GM19372 (cell line): ENCODE results near the gene C2orf81.

Source experiments
- ATAC-seq: cut with Tn5 transposase; IDR thresholded peaks from one replicate; pipeline ENCODE4 v1.9.1; 2021; ENCODE audit warnings: mild to moderate bottlenecking, low read depth, moderate library complexity; ENCODE audit not compliant: unreplicated experiment

Gene C2orf81

DNA sequence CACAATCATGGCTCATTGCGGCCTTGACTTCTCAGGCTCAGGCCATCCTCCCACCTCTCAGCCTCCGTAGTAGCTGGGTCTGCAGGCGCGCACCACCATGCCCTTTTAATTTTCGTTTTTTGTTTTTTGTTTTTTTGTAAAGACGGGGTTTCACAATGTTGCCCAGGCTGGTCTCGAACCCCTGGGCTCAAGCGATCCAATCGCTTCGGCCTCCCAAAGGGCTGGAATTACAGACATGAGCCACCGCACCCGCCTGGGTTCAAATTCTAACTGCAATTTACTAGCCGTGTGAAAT is 29.0 kb downstream of the C2orf81 start:
- no peak for ATAC-seq

DNA sequence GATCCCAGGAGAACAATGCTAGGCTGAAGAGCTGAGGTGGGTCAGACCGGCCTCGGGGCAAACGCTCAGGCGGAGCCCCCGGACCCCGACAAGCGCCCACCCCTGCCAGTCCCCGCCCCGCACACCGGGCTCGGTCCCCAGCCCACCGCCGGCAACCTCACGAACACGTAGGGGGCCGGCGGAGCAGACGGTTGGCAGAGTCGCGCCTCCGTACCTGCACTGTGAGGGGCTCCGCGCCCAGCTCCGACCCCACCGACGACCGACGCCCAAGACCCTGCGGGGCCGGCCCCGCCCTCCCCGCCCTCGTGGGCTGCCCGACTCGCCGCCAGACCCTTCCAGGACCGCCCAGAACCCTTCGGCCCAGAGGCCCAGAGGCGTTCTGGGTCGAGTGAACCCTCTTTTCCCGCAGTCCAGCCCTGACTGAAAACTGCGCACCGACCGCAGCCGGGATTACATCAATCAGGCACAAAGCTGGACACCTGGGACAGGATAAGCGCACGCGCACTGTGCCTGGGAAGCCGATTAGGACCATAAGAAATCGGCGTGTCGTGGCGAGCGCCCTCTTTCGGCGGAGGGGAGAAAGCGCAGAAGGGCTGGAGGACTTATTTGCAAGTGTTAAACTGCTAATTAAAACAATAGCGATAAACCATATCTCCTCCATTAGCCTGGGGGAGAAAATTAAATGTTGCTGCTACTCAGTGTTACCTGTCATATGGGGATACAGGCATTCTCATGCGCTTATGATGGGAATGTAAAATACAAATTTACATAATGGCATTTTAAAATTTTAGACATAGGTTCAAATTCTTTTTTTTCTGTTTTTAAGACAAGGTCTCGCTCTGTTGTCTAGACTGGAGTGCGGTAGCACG is 29.6 kb downstream of the C2orf81 start:
- peak; percentile 68 for ATAC-seq

DNA sequence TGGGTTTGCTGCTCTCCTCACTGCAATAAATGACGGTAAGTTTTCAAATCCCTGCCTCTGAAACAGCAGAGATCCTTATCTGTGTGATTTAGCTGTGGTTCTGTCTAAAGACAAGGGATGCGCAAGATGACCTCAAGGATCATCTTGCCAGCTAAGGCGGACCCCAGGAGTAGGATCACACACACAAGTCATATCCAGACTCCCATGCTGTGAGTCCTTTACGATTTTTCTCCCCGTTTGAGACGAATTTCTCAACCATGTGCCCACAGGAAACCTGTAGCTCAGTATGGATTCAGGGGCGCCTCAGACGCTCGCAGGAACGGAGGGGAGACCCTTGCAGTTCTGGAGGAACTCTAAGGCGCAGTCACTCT is 30.2 kb downstream of the C2orf81 start:
- ATAC-seq, result peak; percentile 22

DNA sequence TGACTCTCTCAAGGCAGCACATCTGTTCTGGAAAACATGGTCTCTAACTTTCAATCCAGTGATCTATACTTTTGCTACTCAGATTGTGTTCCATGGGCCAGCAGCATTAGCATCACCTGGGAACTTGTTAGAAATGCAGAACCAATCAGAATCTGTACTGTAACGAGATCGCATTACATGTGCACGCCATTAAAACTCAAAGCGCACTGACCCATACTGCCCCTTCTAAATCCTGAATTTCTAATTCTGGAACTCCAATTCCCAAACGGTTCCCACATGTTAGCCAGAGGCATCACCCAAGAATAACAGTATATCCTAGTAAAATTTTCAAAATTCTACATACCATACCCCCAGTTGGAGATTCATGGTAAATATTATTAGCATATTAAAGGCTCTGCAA is 30.8 kb downstream of the C2orf81 start:
- ATAC-seq, result no peak

DNA sequence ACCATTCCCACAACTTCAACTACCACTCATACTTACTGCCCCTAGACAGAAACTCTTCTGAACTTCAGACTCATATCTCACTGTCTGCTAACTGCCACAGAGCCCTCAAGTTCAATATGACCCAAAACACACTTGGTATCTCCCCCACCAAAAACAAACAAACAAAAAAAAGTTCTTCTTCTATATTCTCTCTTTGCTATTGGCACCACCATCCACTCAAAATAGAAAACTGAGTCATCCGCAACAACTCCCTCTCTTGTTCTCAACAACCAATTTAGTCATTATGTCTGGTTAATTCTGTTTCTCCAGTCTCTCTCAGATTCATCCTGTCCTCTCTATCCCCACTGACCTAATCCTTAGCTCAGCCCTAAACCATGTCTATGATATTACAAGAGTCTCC is 34.1 kb downstream of the C2orf81 start:
- ATAC-seq, result no peak

DNA sequence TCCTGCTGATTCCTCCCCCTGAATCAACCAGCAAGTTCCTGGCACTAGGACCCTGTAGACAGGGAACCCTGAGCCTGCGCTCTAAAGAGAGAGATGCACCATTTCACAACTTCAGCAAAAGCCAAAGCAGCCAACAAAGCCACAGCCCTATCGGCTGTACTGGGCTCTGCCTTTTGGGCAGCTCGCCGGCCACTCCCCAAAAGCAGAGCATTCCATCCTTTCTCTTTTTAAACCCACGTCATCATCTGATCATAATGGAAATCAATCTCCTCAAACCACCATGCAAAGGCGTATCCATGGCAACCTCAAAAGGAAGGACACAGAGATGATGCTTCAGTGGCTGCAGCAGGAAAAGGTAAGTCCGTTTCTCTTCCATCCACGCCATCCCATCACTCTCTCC is 36.0 kb downstream of the C2orf81 start:
- ATAC-seq, result no peak

DNA sequence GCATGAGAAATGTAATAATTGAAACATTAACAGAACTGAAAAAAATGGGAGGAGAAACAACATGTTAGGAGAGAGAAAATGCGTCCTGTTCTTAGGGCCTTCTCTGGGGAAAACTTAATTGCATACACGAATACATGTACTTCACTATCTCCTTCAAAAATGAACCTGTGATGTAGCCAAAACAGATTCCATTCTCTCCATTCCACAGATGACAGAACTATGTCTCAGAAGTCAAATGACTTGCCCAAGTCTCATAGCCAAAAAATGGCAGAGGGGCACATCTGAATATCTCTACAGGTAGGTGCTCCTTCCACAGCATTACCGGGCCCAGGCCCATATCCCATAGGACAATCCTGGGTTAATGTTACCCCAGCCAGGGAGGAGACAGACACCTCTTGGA is 37.4 kb downstream of the C2orf81 start:
- ATAC-seq, result no peak

DNA sequence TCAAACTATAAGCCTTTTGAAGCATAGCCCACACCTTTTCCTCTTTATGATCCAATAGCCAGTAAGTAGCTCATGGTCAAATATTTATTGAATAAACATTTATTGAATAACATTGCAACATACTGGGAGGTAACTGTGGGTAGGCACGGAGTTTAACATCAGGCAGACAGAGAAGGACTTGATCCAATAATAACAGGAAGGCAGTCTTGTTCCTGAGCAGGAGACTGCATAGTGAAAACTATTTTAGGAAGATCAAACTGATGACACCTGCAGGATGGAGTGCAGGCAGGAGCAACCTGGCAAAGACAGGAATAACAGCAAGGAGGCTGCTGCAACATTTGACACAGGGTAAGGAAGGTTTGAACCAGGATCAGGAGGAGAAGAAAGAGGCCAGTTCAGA is 38.2 kb downstream of the C2orf81 start:
- ATAC-seq, result no peak

DNA sequence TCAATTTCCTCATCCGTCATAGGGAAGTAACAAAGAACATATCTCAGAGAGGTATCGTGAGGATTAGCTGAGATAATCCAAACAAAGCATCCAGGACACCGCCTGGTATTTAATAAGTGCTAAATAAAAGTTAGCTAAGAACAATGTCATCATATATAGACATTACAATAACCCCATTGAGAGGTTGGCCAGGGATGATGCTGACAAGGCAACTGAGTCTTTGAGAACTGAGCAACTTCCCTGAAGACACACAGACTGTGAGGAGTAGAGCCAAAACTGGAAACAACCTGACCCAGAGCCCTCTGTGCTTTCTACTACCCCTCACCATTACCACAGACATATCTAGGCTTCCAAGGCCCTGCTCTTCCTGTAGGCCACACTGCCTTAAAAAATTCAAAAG is 39.7 kb downstream of the C2orf81 start:
- ATAC-seq, result no peak

DNA sequence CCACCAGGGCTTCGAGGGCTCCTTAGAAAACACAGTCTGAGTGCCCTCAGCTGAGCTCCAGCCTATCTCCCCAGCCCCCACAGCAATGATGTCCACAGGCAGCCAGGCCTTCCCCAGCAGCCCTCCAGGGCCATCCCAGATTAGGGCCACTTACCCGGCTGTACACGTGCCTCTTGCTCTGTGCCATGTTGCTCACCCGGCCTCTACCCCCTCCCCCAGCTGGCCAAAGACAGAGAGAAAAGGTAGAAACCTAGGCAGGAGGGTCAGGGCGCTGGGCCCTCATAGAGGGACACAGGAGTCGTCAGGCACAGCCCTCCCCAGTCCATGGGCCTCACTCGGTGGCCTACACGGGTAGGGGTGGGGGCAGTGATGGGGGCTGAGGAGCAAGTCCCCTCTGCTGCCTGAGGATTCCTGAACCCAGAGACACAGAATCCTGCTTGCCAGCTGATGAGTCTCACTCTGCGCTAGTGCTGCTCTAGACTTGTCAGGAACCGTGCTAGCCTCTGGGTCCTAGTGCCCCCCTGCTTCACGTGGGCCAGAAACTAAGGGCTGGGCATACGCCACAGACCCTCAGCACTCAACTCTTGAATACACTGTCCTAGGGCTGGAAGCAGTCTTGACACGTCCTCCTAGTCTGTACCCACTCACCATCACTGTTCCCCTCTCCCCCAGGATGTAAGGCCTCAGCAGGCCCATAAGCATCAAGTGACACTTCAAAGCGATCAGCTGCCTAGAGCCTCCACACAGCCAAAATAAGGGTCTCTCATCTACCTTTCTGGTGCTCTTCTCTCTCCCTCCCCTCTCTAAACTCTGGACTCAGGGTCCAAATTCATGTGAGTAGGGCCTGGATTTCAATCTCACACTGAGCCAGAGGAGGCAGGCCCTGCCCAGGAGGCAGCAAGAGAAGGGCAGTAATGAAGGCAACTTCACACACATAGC is 41.3 kb downstream of the C2orf81 start, which contains the start of gene DCTN1:
Gene DCTN1, minus strand, starts transcription at position 461 of the 939 bp plus-strand sequence. Its CDS starts 274 bp downstream, at position 187.
- ATAC-seq, result no peak

DNA sequence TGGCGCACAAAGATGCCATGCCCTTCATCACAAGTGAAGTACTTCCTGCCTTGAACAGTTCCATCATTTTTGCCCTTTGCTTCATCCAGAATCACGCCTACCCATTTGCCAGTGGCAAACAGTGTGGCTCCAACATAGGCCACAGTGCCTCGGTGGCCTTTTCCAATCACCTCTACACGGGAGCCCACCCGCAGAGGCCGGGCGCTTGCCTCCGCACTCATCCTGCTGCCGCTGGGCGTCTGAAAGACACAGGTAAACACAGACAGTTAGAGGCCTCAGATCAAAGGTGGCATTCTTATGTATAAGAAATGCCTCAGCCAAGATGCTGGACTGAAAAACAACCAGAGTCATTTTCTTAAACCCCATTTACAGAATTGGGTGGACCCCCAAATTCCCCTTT is 43.4 kb downstream of the C2orf81 start:
- no peak for ATAC-seq

DNA sequence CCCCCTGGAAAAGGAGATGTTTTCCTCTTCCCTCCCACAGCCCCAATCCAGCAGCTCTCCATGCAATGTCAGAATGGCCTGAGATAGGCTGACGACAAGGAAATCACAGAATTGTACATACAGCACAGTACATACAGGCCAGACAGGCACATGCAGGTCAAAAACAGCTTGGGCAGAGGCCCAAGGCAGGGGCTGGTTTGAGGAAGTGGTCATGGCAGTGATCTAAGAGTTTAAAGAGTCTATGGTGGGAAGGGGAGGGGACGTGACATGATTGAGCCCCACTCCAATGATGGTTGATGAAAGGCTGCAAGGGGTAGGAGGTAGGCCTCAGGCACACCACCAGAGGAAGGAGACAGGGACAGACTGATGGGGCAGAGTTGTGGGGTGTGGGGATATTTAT is 45.6 kb downstream of the C2orf81 start:
- ATAC-seq, result no peak

DNA sequence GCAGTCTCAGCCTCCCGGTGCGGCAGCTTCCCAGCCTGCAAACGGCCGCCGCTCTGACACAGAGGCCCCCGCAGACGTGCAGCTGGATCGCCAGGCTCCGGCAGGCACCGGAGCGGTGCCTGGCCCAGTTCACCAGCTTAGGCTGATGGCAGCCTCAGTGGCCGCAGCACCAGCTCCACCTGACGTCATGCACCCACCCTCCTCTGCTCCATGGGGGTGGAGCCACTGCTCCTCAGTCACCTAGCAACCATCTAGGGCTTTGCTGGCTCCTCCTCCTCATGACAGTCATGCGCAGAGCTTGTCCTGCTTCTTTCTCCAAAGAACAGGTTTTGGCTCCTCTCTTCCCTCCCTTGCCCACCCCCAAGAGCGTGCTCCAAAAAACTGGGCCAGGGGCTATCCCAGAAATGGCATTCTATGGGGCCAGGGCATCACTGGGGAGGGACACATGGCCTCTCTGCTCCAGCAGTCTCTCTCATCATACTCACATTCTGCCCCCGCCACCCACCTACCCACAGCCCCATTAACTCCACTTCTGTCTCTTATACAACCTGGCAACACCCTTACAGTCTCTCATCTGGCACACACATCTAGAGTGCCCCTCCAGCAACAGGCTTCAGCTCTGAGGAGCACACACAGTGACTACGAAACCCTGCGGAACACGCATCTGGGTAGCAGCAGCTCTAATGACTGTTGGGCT is 46.8 kb downstream of the C2orf81 start:
- ATAC-seq, result no peak

DNA sequence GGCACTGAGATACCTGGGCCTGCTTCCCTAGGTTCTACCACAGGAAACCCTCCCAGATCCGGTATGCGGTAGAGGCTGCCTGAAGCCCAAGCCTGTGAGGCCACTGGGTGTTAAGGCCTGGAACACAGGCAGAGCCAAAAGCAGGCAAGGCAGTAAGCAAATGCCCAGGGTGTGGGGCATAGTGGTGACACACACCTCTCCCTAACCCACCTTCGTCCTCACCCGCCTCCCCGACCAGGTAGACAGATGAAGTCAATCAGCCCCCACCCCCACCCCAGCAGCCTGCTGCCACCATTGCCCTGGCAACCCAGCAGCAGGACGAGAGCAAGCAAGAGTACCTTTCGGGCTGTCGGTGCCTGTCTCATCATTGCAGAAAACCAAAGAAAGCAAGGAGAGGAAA is 47.4 kb downstream of the C2orf81 start:
- ATAC-seq, result no peak

DNA sequence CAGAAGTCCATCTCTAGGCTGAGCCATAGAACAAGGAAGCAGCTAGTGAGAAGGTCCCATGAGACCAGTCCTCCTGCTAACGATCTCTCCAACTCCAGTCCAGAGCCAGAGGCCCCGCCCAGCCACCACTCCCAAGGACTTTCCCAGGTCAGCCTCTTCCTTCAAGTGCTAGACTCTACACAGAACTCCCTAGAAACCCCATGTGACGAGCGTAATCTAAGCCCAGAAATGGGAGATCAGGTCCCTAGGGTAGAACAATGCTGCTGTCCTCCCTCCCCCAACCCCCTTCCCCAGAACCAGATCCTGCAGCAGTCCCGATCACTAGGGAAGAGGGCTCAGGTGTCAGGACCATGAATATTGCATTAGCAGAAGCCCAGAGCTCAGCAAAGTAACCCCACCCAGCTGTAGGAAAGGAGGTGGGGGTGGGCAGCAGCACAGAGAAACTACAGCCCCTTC is 48.2 kb downstream of the C2orf81 start:
- ATAC-seq, result no peak

DNA sequence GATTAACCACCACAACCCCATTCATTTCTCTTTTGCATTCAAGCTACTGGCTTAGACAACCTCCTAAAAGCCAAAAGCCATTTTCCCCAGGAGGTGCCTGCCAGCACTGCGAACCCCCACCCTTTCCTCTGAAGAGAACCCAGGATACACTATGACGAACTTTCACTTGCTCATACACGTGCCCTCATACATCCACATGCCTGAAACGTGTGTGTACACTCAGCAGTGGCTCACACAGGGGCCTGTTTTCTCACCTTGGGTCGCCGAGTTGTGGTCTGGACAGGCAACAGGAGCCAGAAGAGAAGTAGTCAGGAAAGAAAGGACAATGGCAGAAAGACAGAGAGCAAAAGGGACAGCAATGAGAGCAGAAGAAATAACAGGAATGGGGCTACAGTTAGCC is 48.7 kb downstream of the C2orf81 start:
- no peak for ATAC-seq

DNA sequence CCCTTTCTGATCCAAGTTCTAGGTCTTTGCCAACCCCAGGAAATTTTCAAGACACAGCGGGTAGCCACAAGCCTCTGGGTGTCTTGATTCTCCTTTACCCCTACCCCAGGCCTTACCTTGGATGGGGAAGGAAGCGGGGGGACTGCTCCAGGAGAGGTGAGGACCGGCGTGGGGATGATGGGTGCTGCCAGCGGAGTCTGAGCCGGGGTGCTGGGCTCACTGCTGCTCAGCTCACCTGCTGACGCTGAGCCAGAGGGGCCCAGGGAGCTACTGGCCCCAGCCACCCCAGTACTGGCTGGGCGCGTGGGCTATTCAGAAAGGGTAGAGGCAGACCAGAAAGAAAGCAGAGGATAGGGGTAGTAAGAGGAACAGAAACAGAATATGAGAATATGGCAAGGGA is 50.0 kb downstream of the C2orf81 start:
- no peak for ATAC-seq

DNA sequence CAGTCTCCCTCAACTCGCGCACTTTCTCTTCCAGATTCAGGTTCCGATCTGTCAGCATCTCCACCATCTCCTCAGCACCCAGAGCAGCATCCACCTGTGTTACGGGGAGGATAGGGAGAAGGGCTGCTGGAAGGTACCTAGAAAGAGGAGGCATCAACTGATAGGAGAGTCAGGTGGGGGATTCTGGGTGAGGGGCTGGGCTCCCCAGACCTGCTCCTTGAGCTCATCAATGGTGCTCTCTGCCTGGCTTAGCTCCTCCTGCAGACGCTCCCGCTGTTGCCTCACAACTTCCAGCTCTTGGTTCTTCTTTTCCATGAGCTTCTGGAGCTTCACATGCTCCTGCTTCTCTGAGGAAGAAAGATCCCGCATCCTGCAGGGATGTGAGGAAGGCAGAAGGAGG is 51.4 kb downstream of the C2orf81 start:
- no peak for ATAC-seq

DNA sequence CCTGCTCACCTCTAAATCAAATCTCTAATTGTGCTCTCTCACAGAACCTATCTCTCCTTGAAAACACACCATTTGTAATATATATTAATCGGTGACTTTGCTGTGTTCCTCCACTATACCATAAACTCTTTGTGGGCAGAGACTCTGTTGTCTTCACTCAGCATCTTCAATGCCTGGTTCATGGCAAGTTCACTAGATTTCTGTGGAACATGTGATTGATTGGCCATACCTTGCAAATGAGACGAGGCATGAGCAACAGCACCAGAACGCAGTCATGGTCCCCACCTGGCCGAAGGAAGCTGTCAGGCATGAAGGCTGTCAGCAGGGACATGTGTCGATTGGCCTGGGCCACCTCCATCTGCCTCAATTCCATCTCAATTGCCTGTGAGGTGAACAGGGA is 52.9 kb downstream of the C2orf81 start:
- no peak for ATAC-seq

DNA sequence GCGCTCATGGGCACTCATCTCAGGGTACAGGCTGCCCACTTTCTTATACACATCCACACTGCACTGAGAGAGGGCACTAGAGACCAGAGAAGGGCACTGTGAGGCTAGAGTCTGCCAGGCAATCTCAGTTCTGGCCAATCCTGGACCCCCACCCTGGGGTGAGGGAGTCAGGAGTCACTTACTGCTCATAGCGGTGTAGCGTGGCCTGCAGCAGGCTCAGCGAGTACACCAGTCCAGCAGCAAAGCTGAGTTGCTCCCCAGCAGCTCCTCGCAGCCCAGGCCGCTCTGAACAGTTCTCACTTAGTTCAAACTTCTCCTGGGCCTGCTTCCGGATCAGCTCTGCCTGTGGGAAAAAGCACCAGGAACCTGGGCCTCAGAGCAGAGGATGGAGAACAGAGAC is 53.6 kb downstream of the C2orf81 start:
- no peak for ATAC-seq

DNA sequence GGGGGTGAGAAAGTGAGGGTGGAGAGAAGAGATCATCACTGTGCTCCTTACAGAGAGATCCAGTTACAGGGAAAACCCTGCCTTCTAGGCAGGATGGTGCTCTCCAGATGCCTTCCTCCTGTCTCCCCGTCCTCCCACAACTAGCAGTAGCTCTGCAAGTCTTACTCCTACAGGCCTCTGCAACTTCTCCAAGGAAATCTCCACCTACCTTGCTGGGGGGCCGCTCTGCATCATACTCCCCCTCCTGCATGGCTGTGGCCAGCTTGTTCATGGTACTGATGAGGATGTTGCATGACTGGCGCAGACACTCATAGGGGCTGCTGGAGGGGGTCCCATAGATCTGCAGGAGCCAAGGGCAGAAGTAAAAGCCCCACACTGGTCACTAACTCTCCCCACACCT is 55.4 kb downstream of the C2orf81 start:
- ATAC-seq, result no peak
